HFF-Myc (cell line): ENCODE data around the gene CDC42BPG.

Source experiments
- DNase-seq: peaks from one replicate; pipeline ENCODE4 v3.0.0-alpha.2; 2011; ENCODE audit warnings: low read depth; ENCODE audit errors: extremely low read depth
- H3K4me3 ChIP-seq: replicated peaks from 2 replicates; pipeline ENCODE4 v1.5.1; 2011; ENCODE audit warnings: low read depth, mild to moderate bottlenecking, control low read depth, low read length
- TF ChIP-seq, protein P1 (sequence below): IDR thresholded peaks from 2 replicates; pipeline ENCODE4 v1.5.1; 2012; ENCODE audit warnings: mild to moderate bottlenecking, low read depth, low read length, control low read depth; ENCODE audit errors: missing control alignments

The CDC42BPG gene

DNA sequence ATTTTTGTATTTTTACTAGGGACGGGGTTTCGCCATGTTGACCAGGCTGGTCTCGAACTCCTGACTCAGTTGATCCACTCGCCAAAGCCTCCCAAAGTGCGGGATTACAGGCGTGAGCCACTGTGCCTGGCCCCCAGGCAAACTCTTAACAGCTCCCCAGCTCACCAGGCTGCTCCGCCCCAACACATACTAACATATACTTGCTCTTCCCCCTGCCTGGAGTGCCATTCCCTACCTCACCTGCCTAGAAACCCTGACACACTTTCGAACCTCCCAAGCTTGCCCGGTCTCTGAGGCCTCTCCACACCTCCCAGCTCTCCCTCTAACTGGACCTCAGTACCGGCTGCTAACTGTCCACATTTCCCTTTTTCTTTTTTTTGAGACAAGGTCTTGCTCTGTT, 49.9 kb downstream of the CDC42BPG start:
- TF ChIP-seq, protein P1, sequence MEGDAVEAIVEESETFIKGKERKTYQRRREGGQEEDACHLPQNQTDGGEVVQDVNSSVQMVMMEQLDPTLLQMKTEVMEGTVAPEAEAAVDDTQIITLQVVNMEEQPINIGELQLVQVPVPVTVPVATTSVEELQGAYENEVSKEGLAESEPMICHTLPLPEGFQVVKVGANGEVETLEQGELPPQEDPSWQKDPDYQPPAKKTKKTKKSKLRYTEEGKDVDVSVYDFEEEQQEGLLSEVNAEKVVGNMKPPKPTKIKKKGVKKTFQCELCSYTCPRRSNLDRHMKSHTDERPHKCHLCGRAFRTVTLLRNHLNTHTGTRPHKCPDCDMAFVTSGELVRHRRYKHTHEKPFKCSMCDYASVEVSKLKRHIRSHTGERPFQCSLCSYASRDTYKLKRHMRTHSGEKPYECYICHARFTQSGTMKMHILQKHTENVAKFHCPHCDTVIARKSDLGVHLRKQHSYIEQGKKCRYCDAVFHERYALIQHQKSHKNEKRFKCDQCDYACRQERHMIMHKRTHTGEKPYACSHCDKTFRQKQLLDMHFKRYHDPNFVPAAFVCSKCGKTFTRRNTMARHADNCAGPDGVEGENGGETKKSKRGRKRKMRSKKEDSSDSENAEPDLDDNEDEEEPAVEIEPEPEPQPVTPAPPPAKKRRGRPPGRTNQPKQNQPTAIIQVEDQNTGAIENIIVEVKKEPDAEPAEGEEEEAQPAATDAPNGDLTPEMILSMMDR = no peak
- DNase-seq = no peak
- no peak overlapping the region for H3K4me3 ChIP-seq

DNA sequence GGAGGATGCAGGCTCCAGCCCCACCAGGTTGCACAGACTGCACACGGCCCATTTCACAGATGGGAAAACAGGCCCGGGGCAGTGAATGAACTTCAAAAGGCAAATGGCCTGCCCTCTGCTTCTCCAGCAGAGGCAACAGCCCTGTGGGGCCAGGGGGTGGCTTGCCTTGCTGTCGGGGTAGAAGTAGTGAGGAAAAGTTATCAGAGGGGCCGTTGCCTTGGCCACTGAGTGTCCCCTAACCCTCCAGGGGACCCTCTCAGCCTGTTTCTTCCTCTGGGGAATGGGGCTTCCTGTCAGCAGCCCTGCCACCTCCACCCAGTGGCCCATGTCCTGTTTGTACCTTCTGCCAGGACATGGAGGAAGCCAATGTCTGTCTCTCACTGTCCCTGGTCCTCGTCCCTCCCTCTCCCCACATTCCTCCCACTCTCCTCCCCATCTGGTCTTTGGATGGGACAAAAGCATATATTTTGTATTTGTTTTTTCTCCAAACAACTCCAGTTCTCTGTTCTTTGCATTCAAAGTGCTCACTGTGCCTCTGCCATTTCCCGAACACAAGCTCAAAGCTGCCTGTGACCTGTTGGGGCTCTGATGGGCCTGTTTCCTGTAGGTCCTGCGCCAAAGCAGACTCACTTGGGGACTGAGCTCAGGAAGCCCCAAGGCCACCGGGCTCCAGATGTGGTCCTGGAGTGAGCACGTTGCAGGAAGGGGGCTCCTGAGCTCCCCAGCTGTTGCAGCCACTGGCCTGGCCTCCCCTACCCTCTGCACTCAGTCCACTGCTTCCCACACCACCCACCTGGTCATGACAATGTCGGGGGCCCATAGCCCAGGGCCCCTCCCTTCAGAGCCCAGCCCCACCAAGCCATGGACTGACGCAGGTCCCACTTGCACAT, 50.9 kb downstream of the CDC42BPG start:
- no peak overlapping the region for H3K4me3 ChIP-seq
- TF ChIP-seq, protein P1 = no peak
- DNase-seq = no peak

DNA sequence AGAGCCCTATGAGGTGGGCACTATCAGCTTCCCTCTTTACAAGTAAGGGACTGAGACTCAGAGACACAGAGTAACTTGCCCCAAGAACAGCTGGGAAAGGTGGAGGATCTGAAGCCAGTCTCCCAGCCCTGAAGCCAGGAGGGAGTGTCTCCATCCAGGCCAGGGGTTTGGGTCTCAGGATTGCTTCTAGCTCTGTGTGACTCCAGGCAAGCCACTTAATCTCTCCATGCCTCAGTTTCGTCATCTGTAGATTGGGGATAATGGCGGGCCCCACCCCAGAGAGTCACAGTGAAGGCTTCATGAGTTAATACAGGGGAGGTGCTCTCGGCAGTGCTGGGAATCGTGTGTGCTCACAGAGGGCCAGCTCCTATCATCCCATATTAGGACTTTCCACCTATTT, 52.0 kb downstream of the CDC42BPG start:
- TF ChIP-seq, protein P1 = no peak
- no peak overlapping the region for H3K4me3 ChIP-seq
- DNase-seq = no peak

DNA sequence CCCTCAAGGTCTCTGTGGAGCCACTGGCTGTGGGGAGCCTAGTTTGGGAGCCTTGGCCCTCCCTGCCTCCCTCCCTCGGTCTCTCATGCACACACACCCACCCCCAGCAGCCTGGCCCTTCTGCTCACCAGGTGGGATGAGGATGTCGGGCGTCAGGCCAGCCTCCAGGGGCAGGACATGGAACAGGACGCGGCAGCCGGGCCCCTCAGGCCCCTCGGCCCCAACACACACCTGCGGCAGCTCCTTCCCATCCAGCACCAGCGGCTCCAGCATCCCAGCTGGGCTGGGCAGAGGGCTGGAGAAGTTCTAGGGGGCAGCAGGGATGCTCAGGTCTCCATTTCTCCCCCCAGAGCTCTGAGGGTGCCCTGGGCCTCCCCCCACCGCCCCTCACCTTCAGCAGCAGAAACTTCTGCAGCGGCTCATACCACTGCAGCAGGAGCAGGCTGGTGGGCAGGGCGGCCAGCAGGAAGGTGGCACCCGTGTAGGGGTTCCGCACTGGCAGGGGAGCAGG, 52.6 kb downstream of the CDC42BPG start:
- DNase-seq = no peak
- TF ChIP-seq, protein P1 = no peak

DNA sequence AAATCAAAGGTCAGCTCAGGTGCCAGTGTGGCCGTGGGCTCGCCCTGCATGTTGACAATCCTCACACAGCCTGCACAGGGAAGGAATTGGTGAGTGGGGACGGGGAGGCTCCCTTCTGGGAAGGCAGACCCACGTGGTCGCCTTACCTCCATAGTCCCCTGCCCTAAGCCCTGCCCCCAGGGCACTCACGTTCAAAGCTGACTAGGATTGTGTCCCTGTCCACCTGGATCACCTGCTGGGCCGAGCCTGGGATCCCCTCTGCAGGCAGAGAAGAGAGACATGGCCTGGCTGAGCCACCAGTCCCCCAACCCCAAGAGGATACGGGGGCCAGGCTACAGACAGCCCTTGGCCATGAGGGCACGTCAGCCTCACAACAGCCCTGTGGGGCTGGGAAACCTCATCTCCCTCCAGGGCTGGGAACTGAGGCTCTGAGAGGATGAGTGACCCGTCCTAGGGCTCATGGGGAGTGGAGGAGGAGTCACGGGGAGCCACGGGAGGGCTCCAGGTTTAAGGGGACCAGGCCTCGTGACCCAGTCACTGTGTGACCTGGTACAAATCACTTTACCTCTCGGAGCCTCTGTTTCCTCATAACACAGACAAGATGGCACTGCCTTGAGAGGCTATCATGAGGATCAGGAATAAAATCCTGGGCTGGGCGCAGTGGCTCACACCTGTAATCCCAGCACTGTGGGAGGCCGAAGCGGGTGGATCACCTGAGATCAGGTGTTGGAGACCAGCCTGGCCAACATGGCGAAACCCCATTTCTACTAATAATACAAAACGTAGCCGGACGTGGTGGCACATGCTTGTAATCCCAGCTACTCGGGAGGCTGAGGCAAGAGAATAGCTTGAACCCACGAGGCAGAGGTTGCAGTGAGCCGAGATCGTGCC, 54.0 kb downstream of the CDC42BPG start:
- H3K4me3 ChIP-seq = no peak overlapping the region
- TF ChIP-seq, protein P1 = no peak
- no peak for DNase-seq

More for the DNA sequence above, 52.6 kb downstream of the CDC42BPG start:
- H3K4me3 ChIP-seq = no peak overlapping the region

DNA sequence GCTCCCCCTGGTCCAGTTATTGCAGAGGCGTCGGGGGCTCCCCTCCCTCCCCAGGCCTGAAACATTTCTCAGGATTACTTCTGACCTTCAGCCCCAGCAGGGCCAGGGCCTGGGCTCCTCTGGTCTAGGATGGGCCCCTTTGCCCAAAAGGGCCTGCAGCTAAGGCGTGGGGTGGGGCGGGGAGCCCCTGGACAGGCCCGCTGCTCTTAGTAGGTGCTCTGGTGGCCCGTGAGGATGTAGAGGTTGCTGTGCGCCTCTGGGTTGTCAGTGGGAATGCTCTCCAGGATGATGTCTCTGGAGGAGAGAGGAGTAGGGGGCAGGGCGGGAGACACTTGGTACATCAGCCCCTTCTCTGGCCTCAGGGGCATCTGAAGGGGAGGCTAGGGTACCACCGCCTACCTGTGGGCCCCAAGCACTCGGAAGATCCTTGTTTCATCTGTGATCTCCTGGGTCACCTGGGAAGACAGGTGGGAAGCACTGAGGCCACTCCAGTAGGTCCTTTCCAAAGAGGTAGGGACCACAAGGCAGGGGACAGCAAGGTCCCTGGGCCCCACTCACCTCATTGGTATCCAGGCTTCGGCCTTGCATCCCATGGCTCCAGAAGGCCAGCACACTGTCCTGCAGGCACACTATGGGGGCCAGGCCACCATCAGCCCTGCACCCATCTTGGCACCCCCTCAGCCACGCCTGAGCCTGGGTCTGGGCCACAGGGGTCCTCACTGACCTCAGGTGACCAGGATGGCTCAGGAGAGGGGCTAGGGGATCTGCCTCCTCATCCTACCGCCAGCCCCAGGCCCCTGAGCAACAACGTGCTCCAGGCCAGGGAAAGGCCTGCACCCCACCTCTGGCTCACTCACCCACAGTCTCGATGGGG, 54.9 kb downstream of the CDC42BPG start:
- no peak for DNase-seq
- TF ChIP-seq, protein P1 = no peak
- no peak overlapping the region for H3K4me3 ChIP-seq
